Measurements from ENCODE around the gene ADPRHL1.

- TF ChIP-seq POLR2A (IDR thresholded peaks at IDR 0.05), result no peak
- TF ChIP-seq CTCF (IDR thresholded peaks at IDR 0.05), result no peak
These were observed 44.7 kb downstream of the ADPRHL1 start for GRCh38 chr13:113408562-113408961.
